GM19324 (cell line): ENCODE results near the gene TGM2.

Source experiments
- ATAC-seq: cut with Tn5 transposase; IDR thresholded peaks from one replicate; pipeline ENCODE4 v1.9.1; 2021; ENCODE audit warnings: mild to moderate bottlenecking, moderate library complexity; ENCODE audit not compliant: unreplicated experiment, low FRiP score

Gene TGM2

DNA sequence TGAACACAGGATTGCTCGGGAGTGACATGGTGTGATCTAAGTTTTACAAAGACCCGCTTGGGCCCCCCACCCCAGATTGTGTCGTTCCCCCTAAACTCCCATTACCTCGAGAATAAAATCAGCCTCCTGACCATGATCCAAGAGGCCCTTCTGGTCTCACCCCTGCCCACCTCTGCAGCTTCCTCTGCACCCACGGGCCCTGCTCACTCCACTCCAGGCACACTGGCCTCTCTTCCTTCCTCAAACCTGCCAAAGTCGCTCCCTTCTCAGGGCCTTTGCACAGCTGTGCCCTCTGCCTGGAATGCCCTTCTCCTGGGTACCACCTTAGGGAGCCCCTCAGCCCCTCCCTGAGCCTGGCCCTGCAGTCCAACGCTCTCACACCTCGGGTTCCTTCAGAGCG, 17.9 kb downstream of the TGM2 start:
- ATAC-seq: no peak

GRCh38 chr20:38146628-38147027, 18.4 kb downstream of the TGM2 start:
- no peak for ATAC-seq

- no peak for ATAC-seq
Observed at GRCh38 chr20:38146156-38146555, 18.9 kb downstream of the TGM2 start.

DNA sequence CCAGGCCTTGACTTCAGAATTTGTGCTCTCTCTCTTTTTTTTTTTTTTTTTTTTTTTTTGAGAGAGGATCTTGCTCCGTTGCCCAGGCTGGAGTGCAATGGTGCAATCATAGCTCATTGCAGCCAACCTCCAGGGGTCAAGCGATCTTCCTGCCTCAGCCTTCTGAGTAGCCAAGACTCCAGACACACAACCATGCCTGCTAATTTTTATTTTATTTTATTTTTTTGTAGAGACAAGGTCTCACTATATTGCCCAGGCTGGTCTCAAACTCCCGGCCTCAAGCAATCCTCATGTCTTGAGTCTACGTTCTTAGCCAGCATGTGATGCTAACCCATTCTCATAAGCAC, 19.4 kb downstream of the TGM2 start:
- ATAC-seq: no peak

- no peak for ATAC-seq
Observed at GRCh38 chr20:38144974-38145728, 19.9 kb downstream of the TGM2 start.

- no peak for ATAC-seq
Observed at GRCh38 chr20:38144598-38144973, 20.5 kb downstream of the TGM2 start.

GRCh38 chr20:38143646-38144554, 21.2 kb downstream of the TGM2 start:
- ATAC-seq: no peak

GRCh38 chr20:38143238-38143645, 21.8 kb downstream of the TGM2 start:
- no peak for ATAC-seq

DNA sequence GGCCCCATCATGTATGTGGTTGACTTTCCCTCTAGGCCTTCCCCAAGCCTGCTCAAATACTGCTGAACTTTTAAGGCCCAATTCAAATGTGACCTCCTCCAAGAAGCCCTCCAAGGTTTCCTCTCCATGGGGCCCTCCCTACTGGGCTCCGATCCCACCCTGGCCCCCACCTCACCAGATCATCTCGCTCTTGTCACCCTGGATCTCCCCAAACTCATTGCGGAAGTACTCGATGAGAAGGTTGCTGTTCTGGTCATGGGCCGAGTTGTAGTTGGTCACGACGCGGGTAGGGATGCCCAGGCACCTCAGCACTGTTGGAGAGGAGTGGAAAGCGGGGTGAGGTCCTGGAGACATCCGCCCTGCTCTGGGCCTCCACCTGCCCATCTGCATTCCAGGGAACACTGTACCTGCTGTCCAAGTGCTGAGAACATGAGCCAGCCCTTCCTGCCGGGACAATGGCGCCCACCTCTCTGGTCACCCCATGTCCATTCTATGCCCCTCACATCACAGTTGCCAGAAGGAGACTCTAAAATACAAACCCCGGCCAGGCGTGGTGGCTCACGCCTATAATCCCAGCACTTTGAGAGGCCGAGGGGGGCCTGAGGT, 23.1 kb downstream of the TGM2 start:
- ATAC-seq: no peak

DNA sequence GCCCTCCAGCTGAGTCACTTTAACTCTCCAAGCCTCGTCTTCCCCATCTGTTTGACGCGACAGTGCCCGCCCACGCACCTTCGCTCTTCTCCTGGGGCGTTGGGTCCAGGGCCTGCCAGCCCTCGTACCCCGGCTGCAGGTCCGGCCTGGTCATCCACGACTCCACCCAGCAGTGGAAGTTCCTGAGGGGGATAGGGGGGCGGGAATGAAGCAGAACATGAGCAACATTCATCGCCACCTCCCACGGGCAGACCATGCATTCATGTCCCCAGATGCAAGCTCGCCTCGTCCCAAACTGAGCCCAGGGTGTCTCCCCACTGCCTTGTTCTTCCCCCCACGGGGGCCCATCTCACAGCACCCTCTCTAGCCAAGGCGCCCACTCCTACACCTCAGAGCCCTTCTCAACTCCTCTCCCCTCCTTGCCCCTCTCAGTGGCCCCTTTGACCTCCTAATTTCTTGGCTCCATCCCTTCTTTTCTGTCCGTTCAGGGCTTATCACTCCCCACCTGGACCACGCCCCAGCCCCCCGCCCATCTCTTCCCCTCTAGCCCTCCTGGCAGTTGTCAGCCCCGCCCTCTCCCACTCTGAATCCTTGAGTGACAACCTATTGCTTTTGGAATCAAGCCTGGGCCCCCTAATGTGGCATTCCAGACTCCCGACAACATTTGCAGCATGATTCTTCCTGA, 23.7 kb downstream of the TGM2 start:
- ATAC-seq: no peak

DNA sequence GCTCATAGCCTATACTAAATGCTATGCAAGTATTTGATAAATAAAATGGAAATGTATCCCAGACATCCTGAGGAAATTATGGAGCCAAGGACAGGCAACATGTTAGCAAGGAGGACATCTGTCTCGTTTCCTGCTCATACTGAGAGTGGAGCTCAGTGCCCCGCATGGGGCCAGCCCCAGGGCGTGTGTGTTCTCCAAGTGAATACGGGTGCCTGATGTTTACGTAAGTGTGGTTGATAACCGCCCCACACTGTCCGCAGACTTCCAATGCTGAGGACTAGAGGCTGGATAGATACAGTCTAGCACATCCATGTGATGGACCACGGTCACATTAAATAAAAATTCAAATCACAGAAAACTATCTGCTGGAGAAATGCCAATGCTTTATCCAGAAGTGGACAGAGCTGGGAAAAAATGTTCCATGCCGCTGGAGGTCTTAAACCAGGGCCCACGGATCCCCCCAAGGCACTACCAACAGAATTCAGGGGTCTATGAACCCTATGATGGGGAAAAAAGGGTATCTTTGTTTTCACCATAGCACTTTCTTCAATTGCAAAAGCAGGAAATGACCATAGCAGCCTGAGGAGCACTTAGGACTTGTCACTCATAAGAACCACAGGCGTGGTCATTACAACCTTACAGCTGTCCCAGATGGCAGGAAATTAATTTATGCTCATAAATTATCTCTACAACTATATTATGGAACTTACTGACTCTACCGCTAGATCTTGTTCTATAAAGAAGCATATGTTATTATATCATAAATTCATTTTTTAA, 24.9 kb downstream of the TGM2 start:
- ATAC-seq: no peak

DNA sequence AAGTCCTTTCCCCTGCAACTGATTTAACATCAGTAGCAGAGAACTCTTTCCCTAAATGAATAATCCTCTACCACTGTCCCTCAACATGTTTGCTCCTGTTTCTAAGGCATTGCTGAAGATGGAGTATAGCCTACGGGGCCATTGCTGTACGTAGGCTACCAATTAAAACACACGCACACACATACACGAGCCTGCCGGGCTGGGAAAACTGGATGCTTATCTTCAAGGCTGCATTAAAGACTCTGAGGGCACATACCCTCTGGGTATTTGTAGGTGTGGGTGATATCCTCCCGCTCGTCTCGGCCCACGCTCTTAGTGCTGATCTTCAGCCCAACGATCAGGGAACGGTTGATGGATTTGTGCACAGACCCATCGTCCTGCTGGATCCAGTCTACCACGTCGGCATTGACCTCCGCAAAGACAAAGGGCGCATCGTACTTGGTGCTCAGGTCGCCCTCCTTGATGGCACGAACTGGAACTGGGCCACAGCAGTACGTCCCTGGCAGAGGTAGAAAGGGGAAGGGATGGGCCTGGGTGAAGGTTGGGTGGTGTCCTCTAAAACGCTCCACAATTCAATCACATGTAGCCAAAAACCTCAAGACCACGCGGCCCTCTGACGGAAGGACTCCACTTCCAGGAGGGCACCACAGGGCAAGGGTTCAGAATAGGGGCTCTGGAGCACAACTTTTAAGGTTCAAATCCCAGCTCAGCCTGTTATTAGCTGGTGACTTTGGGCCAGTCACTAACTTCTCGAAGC, 25.7 kb downstream of the TGM2 start:
- no peak for ATAC-seq

DNA sequence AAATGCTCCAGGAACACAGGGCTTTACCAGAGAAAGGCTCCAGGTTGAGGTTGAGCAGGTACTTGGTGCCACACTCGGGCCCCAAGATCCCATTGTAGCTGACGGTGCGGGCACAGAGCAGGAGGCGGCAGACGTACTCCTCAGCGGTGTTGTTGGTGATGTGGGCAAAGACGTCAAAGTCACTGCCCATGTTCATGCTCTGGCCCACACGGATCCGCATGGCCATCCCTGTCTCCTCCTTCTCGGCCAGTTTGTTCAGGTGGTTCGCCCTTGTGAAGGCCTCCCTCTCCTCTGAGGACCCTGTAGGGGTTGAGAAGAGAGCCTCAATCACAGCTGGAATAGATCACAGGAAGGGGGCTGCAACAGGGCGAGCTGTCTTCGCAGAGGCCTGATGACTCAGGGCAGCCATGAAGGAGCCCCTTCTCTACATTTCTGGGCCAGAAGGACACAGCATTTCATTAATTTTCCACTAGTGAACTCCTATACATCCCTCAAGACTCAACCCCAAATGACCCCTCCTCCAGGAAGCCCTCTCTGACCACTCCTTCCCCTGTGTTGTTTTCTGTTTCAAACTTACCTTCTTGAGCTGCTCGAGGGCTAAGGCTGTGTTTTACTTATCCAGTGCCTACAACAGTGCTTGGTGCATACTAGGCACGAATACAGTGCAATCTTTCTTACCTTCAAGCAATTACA, 26.8 kb downstream of the TGM2 start:
- no peak for ATAC-seq

DNA sequence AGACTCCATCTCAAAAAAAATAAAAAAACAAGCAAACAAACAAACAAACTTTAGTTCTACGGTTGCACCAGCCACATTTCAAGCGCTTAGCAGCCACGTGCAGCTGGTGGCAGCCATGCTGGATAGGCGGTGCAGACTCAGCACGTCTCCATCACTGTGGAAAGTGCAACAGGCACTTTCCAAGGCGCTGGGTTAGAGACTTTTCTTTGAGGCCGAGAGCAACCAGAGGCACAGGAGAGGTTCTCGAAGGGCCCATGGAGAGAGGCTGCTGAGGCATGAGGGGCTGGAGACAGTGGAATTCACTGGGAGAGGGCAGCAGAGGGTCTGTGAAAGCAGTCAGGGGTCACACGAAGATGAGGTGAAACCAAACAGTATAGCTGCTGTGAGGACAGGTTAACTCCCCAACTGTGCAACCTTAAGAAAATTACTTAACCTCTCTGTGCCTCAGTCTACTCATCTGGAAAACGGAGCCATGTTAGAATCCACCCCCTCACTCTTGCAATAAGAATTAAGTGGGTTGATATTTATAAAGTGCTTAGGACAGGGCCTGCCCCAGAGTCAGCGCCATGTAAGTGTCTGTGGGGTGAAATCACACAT, 27.5 kb downstream of the TGM2 start:
- no peak for ATAC-seq

DNA sequence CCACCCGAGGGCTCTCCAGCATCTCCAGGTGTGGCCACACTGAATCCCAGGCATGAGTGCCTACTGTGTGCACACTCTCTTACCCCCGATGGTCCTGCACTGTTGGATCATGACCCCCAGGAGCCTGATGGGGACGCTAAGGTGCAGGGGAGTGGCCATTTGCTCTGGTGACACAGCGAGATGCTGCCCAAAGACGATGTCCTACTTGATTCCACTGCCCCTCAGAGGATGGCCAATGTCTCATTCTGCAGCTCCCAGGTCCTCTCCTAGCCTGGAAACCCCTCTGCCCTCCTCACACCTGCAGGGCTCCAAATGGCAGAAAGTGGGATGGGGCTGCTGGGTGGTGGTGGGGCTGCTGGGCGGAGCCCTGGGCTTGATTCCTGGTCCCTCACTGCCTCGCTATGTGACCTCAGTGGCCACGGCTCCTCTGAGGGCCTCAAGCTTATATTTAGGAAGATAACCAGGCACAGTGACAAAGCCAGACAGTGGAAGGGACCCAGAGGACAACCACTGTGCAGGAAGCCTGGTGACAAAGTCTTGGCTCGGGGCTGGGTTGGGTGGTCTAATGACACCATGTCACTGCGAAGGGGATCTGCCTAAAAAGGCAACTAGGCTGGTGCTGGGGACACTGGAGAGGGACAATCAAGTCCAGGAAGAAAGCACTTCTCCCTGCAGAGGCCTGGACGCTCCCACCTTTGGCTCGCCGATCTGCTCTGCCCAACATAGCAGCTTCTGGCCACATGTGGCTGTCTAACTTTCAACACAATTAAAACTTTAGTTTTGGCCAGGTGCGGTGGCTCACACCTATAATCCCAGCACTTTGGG, 28.4 kb downstream of the TGM2 start:
- ATAC-seq: no peak

DNA sequence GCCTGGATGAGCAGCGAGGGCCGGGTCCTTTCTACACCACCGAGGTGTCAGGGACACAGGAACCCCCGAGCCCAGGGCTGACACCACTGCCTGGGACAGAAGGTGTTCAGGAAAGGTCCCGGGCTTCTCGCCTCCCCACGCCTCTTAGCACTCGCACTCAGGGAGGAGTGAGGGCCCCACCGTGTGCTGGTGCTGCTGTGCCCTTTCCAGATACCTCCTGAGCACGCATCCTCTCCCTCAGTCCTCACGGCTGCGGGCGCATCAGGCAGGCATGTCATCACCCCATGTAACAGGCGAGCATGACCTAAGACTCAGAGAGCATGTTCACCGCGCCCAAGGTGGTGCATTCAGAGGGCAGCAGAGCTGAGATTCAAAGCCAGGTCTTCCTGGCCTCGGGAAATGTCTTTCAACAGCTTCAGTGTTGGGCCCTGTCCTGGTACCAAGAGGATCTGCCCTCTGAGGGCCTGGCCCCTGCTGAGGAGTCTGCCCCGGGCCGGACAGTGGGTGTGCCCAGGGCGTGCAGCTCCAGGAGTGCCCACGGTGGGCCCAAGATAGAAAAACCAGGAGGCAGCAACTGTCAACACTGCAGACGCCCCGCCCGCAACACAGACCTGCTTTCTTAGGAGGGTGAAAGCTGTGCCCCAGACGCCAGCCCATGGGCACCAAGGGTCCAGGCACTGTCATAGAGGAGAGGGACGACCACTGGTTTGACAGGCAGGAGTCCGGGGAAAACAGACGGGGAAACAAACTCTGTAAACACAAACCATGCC, 29.2 kb downstream of the TGM2 start:
- ATAC-seq: no peak

- no peak for ATAC-seq
Observed at GRCh38 chr20:38135271-38135650, 29.8 kb downstream of the TGM2 start.
